Natural killer cell (primary cell): ENCODE measurements around the gene TIGAR. TPM values are rescaled to one million over a fixed set of nuclear protein-coding genes. Genes with fewer than 3 reads are reported as not detected.
A peak's percentile ranks its signal among the peaks of the same experiment; 100 is the strongest.

Experiments
- ATAC-seq, 3 donors: fragments of 150-1000 bp in 2 of 3; fragments of 200-7000 bp in 1 of 3; cut with Tn5 transposase; 1 replicate in 1 of 3; 2 replicates in 2 of 3; pipeline ENCODE4 v1.10.0; 2021; ENCODE audit warnings: mild to moderate bottlenecking in 2 of 3, moderate library complexity in 2 of 3
- DNase-seq, 2 donors: peaks; one replicate each; pipeline versions ENCODE4 v3.0.0 to v3.0.0-alpha.2; 2013 to 2021; ENCODE audit warnings: mixed read lengths in 1 of 2
- H3K27ac ChIP-seq: one replicate; pipeline ENCODE4 v1.5.1; 2013; ENCODE audit warnings: mild to moderate bottlenecking, low read length
- H3K27me3 ChIP-seq: one replicate; pipeline ENCODE4 v1.6.1; 2013; ENCODE audit warnings: low read length; ENCODE audit not compliant: control insufficient read depth, insufficient read depth
- H3K36me3 ChIP-seq: one replicate; pipeline ENCODE4 v1.6.1; 2013; ENCODE audit warnings: low read length; ENCODE audit not compliant: control insufficient read depth, insufficient read depth
- H3K4me1 ChIP-seq: one replicate; pipeline ENCODE4 v1.6.1; 2013; ENCODE audit warnings: low read length; ENCODE audit not compliant: control insufficient read depth, insufficient read depth
- H3K4me3 ChIP-seq: one replicate; pipeline ENCODE4 v1.5.1; 2013; ENCODE audit warnings: low read length
- H3K9me3 ChIP-seq: one replicate; pipeline ENCODE4 v1.6.1; 2013; ENCODE audit warnings: low read length; ENCODE audit not compliant: control insufficient read depth, insufficient read depth
- H3K27ac Mint-ChIP-seq, 2 donors: one replicate each; pipeline ENCODE4 v1.8.0; 2022; ENCODE audit warnings: mild to moderate bottlenecking in 2 of 2, mixed read lengths in 2 of 2, moderate library complexity in 1 of 2
- H3K27me3 Mint-ChIP-seq, 2 donors: one replicate each; pipeline ENCODE4 v1.8.0; 2022; ENCODE audit warnings: low read depth in 2 of 2, mixed read lengths in 2 of 2
- H3K36me3 Mint-ChIP-seq: one replicate; pipeline ENCODE4 v1.8.0; 2022; ENCODE audit warnings: mixed read lengths
- H3K4me1 Mint-ChIP-seq, 2 donors: one replicate each; pipeline ENCODE4 v1.8.0; 2022; ENCODE audit warnings: mixed read lengths in 2 of 2
- H3K4me3 Mint-ChIP-seq: one replicate; pipeline ENCODE4 v1.8.0; 2022; ENCODE audit warnings: mild to moderate bottlenecking, moderate library complexity, mixed read lengths
- H3K9me3 Mint-ChIP-seq, 2 donors: one replicate each; pipeline ENCODE4 v1.8.0; 2022; ENCODE audit warnings: mixed read lengths in 2 of 2
- CTCF ChIP-seq: fragments of 200-600 bp; IDR thresholded peaks from one replicate; pipeline ENCODE4 v1.8.0; 2022; ENCODE audit warnings: antibody characterized with exemption
- WGBS: methylation state at CpG from one replicate; pipeline ENCODE4 v1.1.7; 2013; ENCODE audit warnings: missing lambda C conversion rate; ENCODE audit not compliant: insufficient coverage; 5-methylcytosine and 5-hydroxymethylcytosine counted together
- intact Hi-C: fragments of 100-400 bp; cut with micrococcal nuclease; formaldehyde crosslinking; loops from one replicate; pipeline ENCODE4 v1.14.2; 2022
- total RNA-seq, 4 donors: library from RNA; stranded (reverse); fragments of 120-200 nt in 1 of 4; gene quantifications; one replicate each; pipeline versions ENCODE4 v1.2.3 to v1.2.4, GENCODE V29; 2013 to 2022

Gene TIGAR
- total RNA-seq, 3 donors from 2014 or later (not counting 1 experiment from before 2014, with no cell fraction given): 6.1 to 7.4 (median 7.3) TPM

GRCh38 chr12:4287325-4288211 is 33.4 kb upstream of the TIGAR start:
- TF ChIP-seq CTCF: no peak
- H3K27me3 ChIP-seq: no peaks in the 10 kb centered on the region
- intact Hi-C loops: no loop called here
- peaks cover 48% of the 10 kb centered on the region for H3K4me1 ChIP-seq
- no peaks in the 10 kb centered on the region for H3K9me3 Mint-ChIP-seq
- H3K27me3 Mint-ChIP-seq: no peaks in the 10 kb centered on the region
- H3K4me1 Mint-ChIP-seq: peaks cover 71 to 88% of the 10 kb centered on the region in 2 donors
- peaks cover 23% of the 10 kb centered on the region for H3K36me3 Mint-ChIP-seq
- H3K4me3 ChIP-seq: no peak overlapping the region
- H3K4me3 Mint-ChIP-seq: no peak overlapping the region
- H3K27ac ChIP-seq: no peak overlapping the region
- H3K9me3 ChIP-seq: no peaks in the 10 kb centered on the region
- peak overlapping the region; percentile 58 to 86 for H3K27ac Mint-ChIP-seq
- no peak for ATAC-seq
- 79% methylated on average over 17 of the region's 18 CpGs for WGBS
- DNase-seq: no peak
- H3K36me3 ChIP-seq: peaks cover 87% of the 10 kb centered on the region

GRCh38 chr12:4288296-4289131 is 32.5 kb upstream of the TIGAR start:
- Mint-ChIP-seq H3K27ac (peak overlapping the region; percentile 58 to 86), H3K9me3 (no peaks in the 10 kb centered on the region), H3K4me1 (peaks cover 79 to 89% of the 10 kb centered on the region in 2 donors), H3K36me3 (peaks cover 23% of the 10 kb centered on the region), H3K4me3 (no peak overlapping the region), H3K27me3 (no peaks in the 10 kb centered on the region)
- intact Hi-C loops: no loop called here
- Histone ChIP-seq H3K27ac (no peak overlapping the region), H3K36me3 (peaks cover 86% of the 10 kb centered on the region), H3K4me3 (no peak overlapping the region), H3K27me3 (no peaks in the 10 kb centered on the region), H3K4me1 (peaks cover 55% of the 10 kb centered on the region), H3K9me3 (no peaks in the 10 kb centered on the region)
- no peak for TF ChIP-seq CTCF
- WGBS: 76% methylated on average over 20 of the region's 20 CpGs
- no peak for ATAC-seq
- DNase-seq: no peak

DNA sequence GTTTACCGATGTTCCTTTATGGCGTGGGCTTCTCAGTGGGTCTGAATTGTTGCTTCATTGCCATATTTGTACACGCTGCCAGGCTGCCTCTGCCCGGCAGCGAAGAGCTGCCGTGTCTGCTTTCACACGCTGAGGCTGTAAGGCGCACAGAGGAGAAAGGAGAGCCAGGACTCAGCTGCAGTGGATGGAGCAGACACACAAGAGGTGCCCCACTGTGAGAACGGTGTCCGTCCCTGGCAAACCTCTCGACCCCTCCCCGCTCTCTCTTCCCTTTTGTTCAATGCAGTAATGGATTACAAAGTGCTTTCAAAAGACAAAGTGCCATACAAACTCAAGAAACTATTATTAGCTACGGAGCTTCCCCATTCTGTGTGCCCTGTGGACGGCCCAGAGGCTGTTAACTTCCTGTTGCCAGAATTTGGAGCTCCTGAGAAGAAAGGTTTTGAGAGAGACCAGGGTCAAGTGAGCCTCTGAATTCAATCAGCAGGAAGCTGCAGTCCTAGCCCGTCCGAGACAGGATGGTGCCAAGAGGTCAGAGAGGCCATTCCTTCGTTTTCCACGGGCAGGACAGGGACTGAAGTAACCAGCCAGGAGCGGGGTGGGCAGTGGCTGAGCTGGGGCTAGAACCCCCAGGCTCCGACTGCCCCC is 31.7 kb upstream of the TIGAR start:
- Mint-ChIP-seq H3K27me3 (no peaks in the 10 kb centered on the region), H3K4me1 (peaks cover 79 to 92% of the 10 kb centered on the region in 2 donors), H3K27ac (peak overlapping the region; percentile 58 to 86), H3K4me3 (no peak overlapping the region), H3K9me3 (no peaks in the 10 kb centered on the region), H3K36me3 (peaks cover 23% of the 10 kb centered on the region)
- H3K27me3 ChIP-seq: no peaks in the 10 kb centered on the region
- H3K36me3 ChIP-seq: peaks cover 79% of the 10 kb centered on the region
- no peak for ATAC-seq
- intact Hi-C loops: no loop called here
- H3K27ac ChIP-seq: peak overlapping the region; percentile 8
- peaks cover 63% of the 10 kb centered on the region for H3K4me1 ChIP-seq
- no peak overlapping the region for H3K4me3 ChIP-seq
- no peaks in the 10 kb centered on the region for H3K9me3 ChIP-seq
- DNase-seq: no peak
- TF ChIP-seq CTCF: no peak
- WGBS: 61% methylated on average over 20 of the region's 20 CpGs
